WI38 (cell line): ENCODE results near the gene SLC47A2.
"Not testable (repeated sequence)": the region's sequence is repeated elsewhere in the genome, so short reads cannot be mapped to it uniquely, and the experiment has no call there.

Experiments used
- H3K4me3 ChIP-seq: 2 replicates; pipeline ENCODE4 v1.5.1; 2011; ENCODE audit warnings: low read depth, mild to moderate bottlenecking, control low read depth, low read length
- CTCF ChIP-seq: IDR thresholded peaks from 2 replicates; pipeline ENCODE4 v1.5.1; 2012; ENCODE audit warnings: low read depth, mild to moderate bottlenecking, control low read depth, low read length

Gene SLC47A2

GRCh38 chr17:19716108-19717030 lies at the start of gene SLC47A2:
Gene SLC47A2 (minus strand): TSS chr17:19716584. CDS start chr17:19716555, 29 bp downstream.
- no peak for TF ChIP-seq CTCF
- no peak within 1 kb of the TSS for H3K4me3 ChIP-seq

GRCh38 chr17:19766016-19766415 lies 49.6 kb upstream of the SLC47A2 start:
- no peak for TF ChIP-seq CTCF
- no peak overlapping the region for H3K4me3 ChIP-seq

GRCh38 chr17:19763991-19764390 lies 47.6 kb upstream of the SLC47A2 start:
- not testable (repeated sequence) for H3K4me3 ChIP-seq

GRCh38 chr17:19763416-19763815 lies 47.0 kb upstream of the SLC47A2 start:
- TF ChIP-seq CTCF: no peak
- no peak overlapping the region for H3K4me3 ChIP-seq

GRCh38 chr17:19762515-19762961 lies 46.2 kb upstream of the SLC47A2 start:
- TF ChIP-seq CTCF: peak; percentile 74
- H3K4me3 ChIP-seq: no peak overlapping the region

- TF ChIP-seq CTCF: no peak
- H3K4me3 ChIP-seq: no peak overlapping the region
Measured at GRCh38 chr17:19760746-19761145, 44.4 kb upstream of the SLC47A2 start.

GRCh38 chr17:19759568-19760549 lies 43.5 kb upstream of the SLC47A2 start:
- TF ChIP-seq CTCF: no peak
- no peak overlapping the region for H3K4me3 ChIP-seq
